ENCODE measurements around the gene FETUB. TPM values are rescaled to one million over a fixed set of nuclear protein-coding genes. Genes with fewer than 3 reads are reported as not detected.

FETUB gene
- total and polyA plus RNA-seq, 5 donors from 2014 or later, result not detected

- H3K27ac ChIP-seq (ENCODE audit: insufficient read depth, low read length, poor library complexity, severe bottlenecking), result no peak overlapping the region
- H3K4me3 ChIP-seq (ENCODE audit: low read depth, low read length), result no peak overlapping the region
- H3K27me3 Mint-ChIP-seq, result peaks cover 12% of the 10 kb centered on the region
- no peaks in the 10 kb centered on the region for H3K9me3 ChIP-seq (ENCODE audit: control insufficient read depth in 2 of 2, low read length in 2 of 2)
- no peak overlapping the region for H3K27ac Mint-ChIP-seq
- no peak overlapping the region for H3K4me3 Mint-ChIP-seq
- ATAC-seq (ENCODE audit: low read depth in 2 of 2) (no peak), DNase-seq (no peak)
- H3K9me3 Mint-ChIP-seq, result no peaks in the 10 kb centered on the region
- H3K4me1 Mint-ChIP-seq, result peaks cover 0 to 4% (median 3%) of the 10 kb centered on the region in 4 donors
- H3K4me1 ChIP-seq (ENCODE audit: control insufficient read depth, insufficient read depth, low read length, poor library complexity, severe bottlenecking), result peaks cover 4% of the 10 kb centered on the region
- H3K36me3 ChIP-seq (ENCODE audit: control insufficient read depth, insufficient read depth, low read length), result no peaks in the 10 kb centered on the region
- no peaks in the 10 kb centered on the region for H3K36me3 Mint-ChIP-seq
- H3K27me3 ChIP-seq (ENCODE audit: control insufficient read depth, insufficient read depth, low read length), result peaks cover 21% of the 10 kb centered on the region
Measured at GRCh38 chr3:186621894-186622650, 18.1 kb upstream of the FETUB start.

GRCh38 chr3:186622651-186623310 is 17.4 kb upstream of the FETUB start:
- Mint-ChIP-seq H3K27me3 (peaks cover 9% of the 10 kb centered on the region), H3K4me1 (no peaks in the 10 kb centered on the region), H3K27ac (peak overlapping the region in 1 of 3 donors; percentile 38), H3K9me3 (no peaks in the 10 kb centered on the region), H3K36me3 (no peaks in the 10 kb centered on the region), H3K4me3 (no peak overlapping the region)
- H3K9me3 ChIP-seq (ENCODE audit: control insufficient read depth in 2 of 2, low read length in 2 of 2), result no peaks in the 10 kb centered on the region
- no peak overlapping the region for H3K27ac ChIP-seq (ENCODE audit: insufficient read depth, low read length, poor library complexity, severe bottlenecking)
- H3K36me3 ChIP-seq (ENCODE audit: control insufficient read depth, insufficient read depth, low read length), result no peaks in the 10 kb centered on the region
- peaks cover 17% of the 10 kb centered on the region for H3K27me3 ChIP-seq (ENCODE audit: control insufficient read depth, insufficient read depth, low read length)
- no peak overlapping the region for H3K4me3 ChIP-seq (ENCODE audit: low read depth, low read length)
- ATAC-seq (ENCODE audit: low read depth in 2 of 2), result no peak
- no peaks in the 10 kb centered on the region for H3K4me1 ChIP-seq (ENCODE audit: control insufficient read depth, insufficient read depth, low read length, poor library complexity, severe bottlenecking)
- no peak for DNase-seq

GRCh38 chr3:186624598-186624997 is 15.6 kb upstream of the FETUB start:
- Mint-ChIP-seq H3K4me3 (no peak overlapping the region), H3K27me3 (peaks cover 4% of the 10 kb centered on the region), H3K9me3 (peaks cover 0 to 1% (median 0%) of the 10 kb centered on the region in 7 donors), H3K4me1 (no peaks in the 10 kb centered on the region), H3K36me3 (no peaks in the 10 kb centered on the region), H3K27ac (no peak overlapping the region)
- DNase-seq (no peak), ATAC-seq (ENCODE audit: low read depth in 2 of 2) (no peak)
- H3K4me3 ChIP-seq (ENCODE audit: low read depth, low read length), result no peak overlapping the region
- no peak overlapping the region for H3K27ac ChIP-seq (ENCODE audit: insufficient read depth, low read length, poor library complexity, severe bottlenecking)
- no peaks in the 10 kb centered on the region for H3K9me3 ChIP-seq (ENCODE audit: control insufficient read depth in 2 of 2, low read length in 2 of 2)
- peaks cover 11% of the 10 kb centered on the region for H3K27me3 ChIP-seq (ENCODE audit: control insufficient read depth, insufficient read depth, low read length)
- no peaks in the 10 kb centered on the region for H3K36me3 ChIP-seq (ENCODE audit: control insufficient read depth, insufficient read depth, low read length)
- no peaks in the 10 kb centered on the region for H3K4me1 ChIP-seq (ENCODE audit: control insufficient read depth, insufficient read depth, low read length, poor library complexity, severe bottlenecking)

- no peak overlapping the region for H3K27ac Mint-ChIP-seq
- Histone ChIP-seq H3K9me3 (ENCODE audit: control insufficient read depth in 2 of 2, low read length in 2 of 2) (no peaks in the 10 kb centered on the region), H3K36me3 (ENCODE audit: control insufficient read depth, insufficient read depth, low read length) (no peaks in the 10 kb centered on the region), H3K4me1 (ENCODE audit: control insufficient read depth, insufficient read depth, low read length, poor library complexity, severe bottlenecking) (no peaks in the 10 kb centered on the region), H3K27me3 (ENCODE audit: control insufficient read depth, insufficient read depth, low read length) (peaks cover 12% of the 10 kb centered on the region), H3K4me3 (ENCODE audit: low read depth, low read length) (no peak overlapping the region), H3K27ac (ENCODE audit: insufficient read depth, low read length, poor library complexity, severe bottlenecking) (no peak overlapping the region)
- no peaks in the 10 kb centered on the region for H3K36me3 Mint-ChIP-seq
- peaks cover 0 to 1% (median 0%) of the 10 kb centered on the region in 7 donors for H3K9me3 Mint-ChIP-seq
- no peaks in the 10 kb centered on the region for H3K4me1 Mint-ChIP-seq
- peaks cover 6% of the 10 kb centered on the region for H3K27me3 Mint-ChIP-seq
- DNase-seq, result no peak
- H3K4me3 Mint-ChIP-seq, result no peak overlapping the region
- no peak for ATAC-seq (ENCODE audit: low read depth in 2 of 2)
Measured at GRCh38 chr3:186625600-186626042, 14.6 kb upstream of the FETUB start.

GRCh38 chr3:186626254-186626847 is 13.8 kb upstream of the FETUB start:
- Histone ChIP-seq H3K36me3 (ENCODE audit: control insufficient read depth, insufficient read depth, low read length) (no peaks in the 10 kb centered on the region), H3K4me1 (ENCODE audit: control insufficient read depth, insufficient read depth, low read length, poor library complexity, severe bottlenecking) (no peaks in the 10 kb centered on the region), H3K9me3 (ENCODE audit: control insufficient read depth in 2 of 2, low read length in 2 of 2) (no peaks in the 10 kb centered on the region), H3K27me3 (ENCODE audit: control insufficient read depth, insufficient read depth, low read length) (peaks cover 18% of the 10 kb centered on the region), H3K4me3 (ENCODE audit: low read depth, low read length) (no peak overlapping the region), H3K27ac (ENCODE audit: insufficient read depth, low read length, poor library complexity, severe bottlenecking) (no peak overlapping the region)
- H3K36me3 Mint-ChIP-seq, result no peaks in the 10 kb centered on the region
- peaks cover 0 to 2% (median 0%) of the 10 kb centered on the region in 7 donors for H3K9me3 Mint-ChIP-seq
- H3K4me1 Mint-ChIP-seq, result no peaks in the 10 kb centered on the region
- DNase-seq (no peak), ATAC-seq (ENCODE audit: low read depth in 2 of 2) (no peak)
- H3K27ac Mint-ChIP-seq, result no peak overlapping the region
- peaks cover 6% of the 10 kb centered on the region for H3K27me3 Mint-ChIP-seq
- H3K4me3 Mint-ChIP-seq, result no peak overlapping the region

- Mint-ChIP-seq H3K36me3 (no peaks in the 10 kb centered on the region), H3K4me1 (no peaks in the 10 kb centered on the region), H3K4me3 (no peak overlapping the region), H3K27ac (no peak overlapping the region), H3K9me3 (peaks cover 0 to 2% (median 0%) of the 10 kb centered on the region in 7 donors), H3K27me3 (peaks cover 10% of the 10 kb centered on the region)
- no peaks in the 10 kb centered on the region for H3K9me3 ChIP-seq (ENCODE audit: control insufficient read depth in 2 of 2, low read length in 2 of 2)
- H3K36me3 ChIP-seq (ENCODE audit: control insufficient read depth, insufficient read depth, low read length), result no peaks in the 10 kb centered on the region
- DNase-seq (no peak), ATAC-seq (ENCODE audit: low read depth in 2 of 2) (no peak)
- peaks cover 14% of the 10 kb centered on the region for H3K27me3 ChIP-seq (ENCODE audit: control insufficient read depth, insufficient read depth, low read length)
- no peaks in the 10 kb centered on the region for H3K4me1 ChIP-seq (ENCODE audit: control insufficient read depth, insufficient read depth, low read length, poor library complexity, severe bottlenecking)
- no peak overlapping the region for H3K27ac ChIP-seq (ENCODE audit: insufficient read depth, low read length, poor library complexity, severe bottlenecking)
- H3K4me3 ChIP-seq (ENCODE audit: low read depth, low read length), result no peak overlapping the region
Measured at GRCh38 chr3:186627852-186628414, 12.3 kb upstream of the FETUB start.

- no peaks in the 10 kb centered on the region for H3K4me1 Mint-ChIP-seq
- Histone ChIP-seq H3K4me3 (ENCODE audit: low read depth, low read length) (no peak overlapping the region), H3K27ac (ENCODE audit: insufficient read depth, low read length, poor library complexity, severe bottlenecking) (no peak overlapping the region), H3K9me3 (ENCODE audit: control insufficient read depth in 2 of 2, low read length in 2 of 2) (no peaks in the 10 kb centered on the region), H3K4me1 (ENCODE audit: control insufficient read depth, insufficient read depth, low read length, poor library complexity, severe bottlenecking) (no peaks in the 10 kb centered on the region), H3K27me3 (ENCODE audit: control insufficient read depth, insufficient read depth, low read length) (peaks cover 14% of the 10 kb centered on the region), H3K36me3 (ENCODE audit: control insufficient read depth, insufficient read depth, low read length) (no peaks in the 10 kb centered on the region)
- H3K36me3 Mint-ChIP-seq, result no peaks in the 10 kb centered on the region
- H3K27me3 Mint-ChIP-seq, result peaks cover 10% of the 10 kb centered on the region
- ATAC-seq (ENCODE audit: low read depth in 2 of 2) (no peak), DNase-seq (no peak)
- no peak overlapping the region for H3K27ac Mint-ChIP-seq
- no peak overlapping the region for H3K4me3 Mint-ChIP-seq
- H3K9me3 Mint-ChIP-seq, result peaks cover 0 to 2% (median 0%) of the 10 kb centered on the region in 7 donors
Measured at GRCh38 chr3:186628756-186629155, 11.4 kb upstream of the FETUB start.

All from CD4-positive, CD25-positive, alpha-beta regulatory T cell (primary cell).